GM21723 (cell line): ENCODE results near the gene KLHL17.
A peak's percentile ranks its signal among the peaks of the same experiment; 100 is the strongest.

Experiments
- ATAC-seq: cut with Tn5 transposase; IDR thresholded peaks from one replicate; pipeline ENCODE4 v1.9.1; 2021; ENCODE audit warnings: mild to moderate bottlenecking, moderate library complexity; ENCODE audit not compliant: unreplicated experiment

KLHL17 gene

DNA sequence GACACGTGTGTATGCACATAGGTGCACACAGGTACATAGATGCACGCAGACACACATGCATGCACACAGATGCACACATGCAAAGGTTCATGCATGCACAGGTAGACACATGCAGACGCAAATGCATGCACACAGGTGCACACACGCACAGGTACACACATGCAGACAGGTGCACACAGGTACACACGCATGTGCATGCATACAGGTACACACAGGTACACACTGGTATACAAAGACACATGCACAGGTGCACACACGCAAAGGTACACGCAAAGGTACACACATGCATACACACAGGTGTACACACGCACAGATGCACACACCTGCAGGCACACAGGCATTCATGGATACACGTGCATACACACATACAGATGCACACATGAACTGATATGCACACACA lies 10.1 kb upstream of the KLHL17 start:
- ATAC-seq, result no peak

GRCh38 chr1:950881-951280 lies 9.5 kb upstream of the KLHL17 start:
- ATAC-seq, result no peak

DNA sequence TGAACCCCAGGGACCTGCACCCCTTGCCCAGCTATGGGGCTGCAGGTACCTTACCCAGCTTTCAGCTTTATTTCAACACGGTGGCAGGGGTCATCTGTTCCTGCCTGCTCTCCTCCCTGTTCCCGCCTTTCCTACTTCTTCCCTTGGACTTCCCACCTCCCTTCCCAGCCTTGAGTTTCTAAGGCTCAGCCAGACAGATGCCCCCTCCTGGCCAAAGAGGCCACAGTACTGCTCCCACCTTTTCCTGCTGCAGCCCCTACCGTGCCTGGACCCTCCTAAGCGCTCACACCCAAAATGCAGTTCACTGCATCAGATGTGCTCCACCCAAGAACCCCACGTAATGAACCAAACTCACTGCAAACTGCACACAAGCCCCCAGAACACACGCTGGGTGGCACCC lies 9.0 kb upstream of the KLHL17 start:
- no peak for ATAC-seq

DNA sequence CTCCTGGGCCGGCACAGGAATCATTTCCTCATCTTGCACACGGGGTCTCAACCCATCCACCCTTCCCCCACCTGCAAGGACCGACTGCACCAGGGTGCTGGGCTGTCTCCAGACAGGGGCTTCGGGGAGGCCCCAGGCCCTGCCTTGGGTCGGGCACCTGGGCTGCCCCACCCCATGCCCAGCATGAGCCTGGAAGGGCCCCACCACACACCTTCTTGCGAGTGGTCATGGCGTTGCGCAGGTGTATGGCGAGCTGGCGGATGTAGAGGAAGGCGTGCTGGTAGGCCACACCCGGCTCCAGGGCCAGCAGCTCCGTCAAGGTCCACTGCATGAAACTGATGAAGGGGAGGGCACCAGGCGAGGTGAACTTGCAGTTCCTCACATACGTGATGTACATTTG lies 8.2 kb upstream of the KLHL17 start:
- ATAC-seq, result no peak

DNA sequence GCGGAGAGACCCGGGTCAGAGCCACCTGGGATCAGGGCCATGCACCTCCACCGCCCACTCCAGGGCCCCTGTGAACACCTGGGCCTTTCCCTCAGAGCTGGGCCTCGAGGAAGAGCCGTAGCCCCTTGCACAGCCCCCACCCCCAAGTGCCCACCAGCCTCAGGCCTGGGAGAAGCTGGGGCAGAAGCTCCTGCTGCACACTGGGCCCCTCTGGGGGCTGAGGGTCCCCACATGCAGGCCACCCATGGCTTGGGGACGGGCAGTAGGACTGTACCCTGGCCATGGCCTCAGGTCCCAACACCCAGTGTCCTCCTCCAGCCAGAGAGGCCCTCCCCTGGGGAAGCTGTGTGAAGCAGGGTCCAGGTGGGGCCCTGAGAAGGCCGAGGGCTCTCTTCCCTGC lies 7.8 kb upstream of the KLHL17 start:
- no peak for ATAC-seq

DNA sequence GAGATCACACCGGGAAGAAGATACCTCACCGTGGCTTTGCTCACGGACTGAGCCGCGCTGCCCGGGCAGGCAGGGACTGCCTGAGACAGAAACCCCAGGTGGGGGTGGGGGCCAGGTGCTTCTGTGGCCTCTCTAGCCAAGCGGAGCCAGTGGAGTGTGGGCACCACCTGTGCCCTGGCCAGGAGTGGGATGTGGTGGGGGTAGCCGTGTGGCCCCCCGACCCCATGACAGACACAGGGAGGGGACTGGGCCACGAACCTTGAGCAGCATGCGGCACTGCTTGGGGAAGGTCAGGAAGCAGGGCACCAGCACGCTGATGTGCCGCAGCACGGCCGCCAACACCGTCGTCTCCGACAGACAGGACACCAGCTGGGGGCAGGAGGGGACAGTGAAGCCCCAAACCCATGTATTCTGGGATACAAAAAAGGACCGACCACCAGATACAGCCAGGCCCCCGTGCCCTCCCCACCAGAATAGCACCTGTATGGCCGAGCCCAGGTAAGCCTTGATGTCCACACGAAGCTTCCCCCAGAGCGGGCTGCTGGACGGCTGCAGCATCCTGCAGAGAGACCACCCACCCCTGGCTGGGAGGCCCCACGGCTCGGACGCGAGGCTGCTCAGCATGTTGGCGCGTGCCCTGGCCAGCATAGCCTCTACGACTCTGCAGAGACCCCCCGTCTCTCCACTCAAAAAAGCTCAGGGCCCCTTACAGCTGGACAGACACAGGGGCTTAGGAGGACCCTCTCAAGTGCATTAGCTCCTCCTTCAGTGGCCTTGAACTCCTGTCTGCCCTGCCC lies 6.7 kb upstream of the KLHL17 start:
- ATAC-seq, result no peak

DNA sequence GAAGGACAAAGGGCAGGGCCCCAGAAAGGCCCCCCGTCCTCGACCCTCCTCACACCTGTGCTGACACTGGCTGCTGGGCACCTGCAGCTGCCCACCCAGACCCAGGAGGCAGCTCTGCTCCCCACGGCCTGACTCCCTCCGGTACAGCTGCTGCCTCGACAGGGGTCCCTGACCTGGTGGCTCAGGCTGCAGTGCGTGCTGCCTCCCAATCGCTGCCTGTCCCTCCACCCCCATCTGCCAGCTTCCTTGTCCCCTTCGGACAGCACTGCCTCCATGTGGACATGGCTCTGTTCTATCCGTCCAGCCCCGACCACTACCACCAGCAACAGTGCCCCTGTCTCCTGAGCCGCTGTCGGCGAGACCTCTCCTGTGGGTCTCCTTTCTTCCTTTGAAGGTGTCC lies 5.5 kb upstream of the KLHL17 start:
- ATAC-seq, result no peak

- ATAC-seq, result no peak
Observed at GRCh38 chr1:955474-955873, 4.9 kb upstream of the KLHL17 start.

DNA sequence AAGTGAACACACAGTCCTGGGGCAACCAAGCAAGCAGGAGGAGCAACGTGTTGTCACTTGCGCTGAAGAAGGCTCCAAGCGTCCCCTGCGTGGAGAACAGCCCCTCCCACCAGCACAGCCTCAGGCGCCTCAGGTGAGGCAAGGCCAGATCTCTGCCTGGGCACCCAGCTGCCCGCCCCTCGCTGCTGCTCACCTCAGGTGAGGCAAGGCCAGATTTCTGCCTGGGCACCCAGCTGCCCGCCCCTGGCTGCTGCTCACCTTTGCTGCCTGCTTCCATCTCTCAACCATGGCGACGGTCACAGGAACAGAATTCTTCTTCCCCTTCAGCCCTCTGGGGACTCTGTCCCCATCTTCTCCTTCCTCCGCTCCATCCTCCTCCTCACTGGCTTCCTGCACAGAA lies 3.7 kb upstream of the KLHL17 start:
- ATAC-seq, result no peak

- ATAC-seq, result peak; percentile 63
Observed at GRCh38 chr1:958823-959730, 1.3 kb upstream of the KLHL17 start, which contains the start of gene NOC2L. NOC2L (minus strand) TSS chr1:959256; CDS start chr1:959240, 16 bp downstream.

- no peak for ATAC-seq
Observed at GRCh38 chr1:959731-960362, 537 bp upstream of the KLHL17 start.

GRCh38 chr1:961132-961669 lies 817 bp downstream of the KLHL17 start:
- ATAC-seq, result no peak

DNA sequence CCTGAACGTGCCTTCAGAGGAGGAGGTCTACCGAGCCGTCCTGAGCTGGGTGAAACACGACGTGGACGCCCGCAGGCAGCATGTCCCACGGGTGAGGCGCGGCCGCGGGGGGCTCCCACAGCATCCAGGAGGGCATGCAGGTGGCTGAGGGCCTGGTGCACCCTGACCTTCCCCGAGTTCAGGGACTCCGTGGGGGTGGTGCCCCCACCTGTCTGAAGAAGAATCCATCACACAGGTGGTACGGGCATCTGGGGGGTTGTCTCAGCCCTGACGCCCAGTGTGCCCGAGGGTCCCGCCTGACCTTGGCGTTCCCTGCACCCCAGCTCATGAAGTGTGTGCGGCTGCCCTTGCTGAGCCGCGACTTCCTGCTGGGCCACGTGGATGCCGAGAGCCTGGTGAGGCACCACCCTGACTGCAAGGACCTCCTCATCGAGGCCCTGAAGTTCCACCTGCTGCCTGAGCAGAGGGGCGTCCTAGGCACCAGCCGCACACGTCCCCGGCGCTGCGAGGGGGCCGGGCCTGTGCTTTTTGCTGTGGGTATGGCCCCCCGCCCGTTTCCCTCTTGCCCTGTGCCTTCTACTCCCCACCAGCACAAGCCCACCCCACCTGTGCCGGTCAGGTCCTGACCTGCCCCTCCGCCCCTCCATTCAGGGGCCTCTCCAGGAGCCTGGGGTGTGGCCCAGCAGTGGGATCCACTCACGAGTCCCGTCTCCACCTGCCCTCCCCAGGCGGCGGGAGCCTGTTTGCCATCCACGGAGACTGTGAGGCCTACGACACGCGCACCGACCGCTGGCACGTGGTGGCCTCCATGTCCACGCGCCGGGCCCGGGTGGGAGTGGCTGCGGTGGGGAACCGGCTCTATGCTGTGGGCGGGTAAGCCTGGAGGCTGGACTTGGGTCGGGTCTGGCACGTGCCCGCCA lies 2.3 kb downstream of the KLHL17 start:
- no peak for ATAC-seq

DNA sequence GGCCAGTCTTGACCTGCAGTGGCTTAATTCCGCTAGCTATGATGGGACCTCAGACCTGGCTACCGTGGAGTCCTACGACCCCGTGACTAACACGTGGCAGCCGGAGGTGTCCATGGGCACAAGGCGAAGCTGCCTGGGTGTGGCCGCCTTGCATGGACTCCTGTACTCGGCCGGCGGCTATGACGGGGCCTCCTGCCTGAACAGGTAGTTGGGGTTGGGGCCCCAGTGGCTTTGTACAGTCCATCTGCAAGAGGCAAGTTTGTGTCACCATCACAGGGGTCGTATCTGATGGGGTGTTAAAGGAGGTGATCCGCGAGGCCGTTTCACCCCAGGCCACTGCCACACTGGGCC lies 2.9 kb downstream of the KLHL17 start:
- no peak for ATAC-seq

DNA sequence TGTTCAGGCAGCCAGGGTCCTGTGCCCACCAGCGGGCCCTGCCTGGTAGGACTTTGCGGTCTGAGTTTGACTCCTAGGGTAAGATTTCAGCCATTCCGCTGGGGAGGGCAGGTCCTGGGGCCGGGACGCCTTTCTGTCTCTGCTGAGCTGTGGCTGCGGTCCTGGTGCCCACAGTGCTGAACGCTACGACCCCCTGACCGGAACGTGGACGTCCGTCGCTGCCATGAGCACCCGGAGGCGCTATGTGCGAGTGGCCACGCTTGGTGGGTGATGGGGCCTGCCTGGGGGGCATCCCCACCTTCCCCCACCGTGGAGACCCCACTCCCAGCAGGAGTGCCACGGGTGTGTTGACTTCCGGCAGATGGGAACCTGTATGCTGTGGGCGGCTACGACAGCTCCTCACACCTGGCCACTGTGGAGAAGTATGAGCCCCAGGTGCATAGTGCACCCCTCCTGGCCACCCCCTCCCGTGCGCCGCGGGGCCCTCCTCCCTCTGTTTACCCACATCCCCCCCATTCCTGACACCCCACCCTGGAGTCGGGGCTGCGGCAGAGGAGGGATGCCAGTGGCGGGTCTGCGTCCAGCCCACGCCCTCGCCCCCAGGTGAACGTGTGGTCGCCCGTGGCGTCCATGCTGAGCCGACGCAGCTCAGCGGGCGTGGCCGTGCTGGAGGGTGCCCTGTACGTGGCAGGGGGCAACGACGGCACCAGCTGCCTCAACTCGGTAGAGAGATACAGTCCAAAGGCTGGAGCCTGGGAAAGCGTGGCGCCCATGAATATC lies 3.6 kb downstream of the KLHL17 start:
- no peak for ATAC-seq

DNA sequence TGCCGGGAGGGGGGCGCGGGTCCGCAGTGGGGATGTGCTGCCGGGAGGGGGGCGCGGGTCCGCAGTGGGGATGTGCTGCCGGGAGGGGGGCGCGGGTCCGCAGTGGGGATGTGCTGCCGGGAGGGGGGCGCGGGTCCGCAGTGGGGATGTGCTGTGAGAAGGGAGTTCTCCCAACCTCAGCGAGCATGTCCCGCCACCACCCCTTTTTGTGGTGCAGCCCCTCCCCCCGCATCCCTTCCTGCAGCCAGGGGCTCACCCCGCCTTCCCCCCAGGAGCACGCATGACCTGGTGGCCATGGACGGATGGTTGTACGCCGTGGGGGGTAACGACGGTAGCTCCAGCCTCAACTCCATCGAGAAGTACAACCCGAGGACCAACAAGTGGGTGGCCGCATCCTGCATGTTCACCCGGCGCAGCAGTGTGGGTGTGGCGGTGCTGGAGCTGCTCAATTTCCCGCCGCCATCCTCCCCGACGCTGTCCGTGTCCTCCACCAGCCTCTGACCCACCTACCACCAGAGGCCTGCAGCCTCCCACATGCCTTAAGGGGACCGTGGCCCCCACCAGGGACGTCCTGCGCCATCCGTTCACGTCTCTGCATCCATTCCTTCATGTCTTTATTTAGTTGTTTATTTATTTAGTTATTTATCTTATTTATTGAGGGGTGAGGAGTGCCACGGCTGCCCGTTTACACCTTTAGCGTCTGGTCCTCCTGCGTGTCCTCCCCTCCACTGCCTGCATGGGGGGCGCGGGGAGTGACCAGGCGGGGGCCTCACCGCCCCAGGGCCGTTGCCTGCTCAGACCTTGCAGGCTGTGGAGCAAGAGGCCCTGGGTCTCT lies 4.5 kb downstream of the KLHL17 start:
- no peak for ATAC-seq

- ATAC-seq, result no peak
Observed at GRCh38 chr1:965526-966134, 5.2 kb downstream of the KLHL17 start.

GRCh38 chr1:966135-966703 lies 5.8 kb downstream of the KLHL17 start, which contains the start of gene PLEKHN1:
PLEKHN1 (plus strand) TSS chr1:966482; CDS start chr1:966532, 50 bp downstream.
- peak; percentile 42 for ATAC-seq
